ENCODE measurements around the gene GABRA1.

GABRA1 gene

GRCh38 chr5:161946911-161947310 lies 99.0 kb downstream of the GABRA1 start:
- no peak overlapping the region for H3K4me3 ChIP-seq (ENCODE audit: low read depth, low read length)
- TF ChIP-seq CTCF (IDR thresholded peaks at IDR 0.05; ENCODE audit: low read depth, low read length) = no peak
